H9 (cell line): Measurements from ENCODE around the gene ABCC3. TPM values are rescaled to one million over a fixed set of nuclear protein-coding genes. Genes with fewer than 3 reads are reported as not detected.

Experiments
- DNase-seq: peaks from one replicate; pipeline ENCODE4 v3.0.0-alpha.2; 2017
- H2AFZ ChIP-seq: one replicate; pipeline ENCODE4 v1.6.1; 2013; ENCODE audit warnings: mild to moderate bottlenecking, low read length, control low read depth, moderate library complexity
- H2AK5ac ChIP-seq: 2 replicates; pipeline ENCODE4 v1.6.1; 2013; ENCODE audit warnings: low read length, control low read depth, mixed read lengths; ENCODE audit not compliant: insufficient read length
- H2BK120ac ChIP-seq: one replicate; pipeline ENCODE4 v1.6.1; 2013; ENCODE audit warnings: low read depth, mild to moderate bottlenecking, low read length, control low read depth, inconsistent platforms; ENCODE audit not compliant: poor library complexity, severe bottlenecking
- H2BK12ac ChIP-seq: 2 replicates; pipeline ENCODE4 v1.6.1; 2013; ENCODE audit warnings: low read length, control low read depth, mixed read lengths, low read depth; ENCODE audit not compliant: insufficient read length
- H2BK15ac ChIP-seq: 2 replicates; pipeline ENCODE4 v1.6.1; 2013; ENCODE audit warnings: low read depth, low read length, control low read depth
- H2BK20ac ChIP-seq: one replicate; pipeline ENCODE4 v1.6.1; 2013; ENCODE audit warnings: low read depth, mild to moderate bottlenecking, low read length, control low read depth, inconsistent platforms; ENCODE audit not compliant: poor library complexity, severe bottlenecking
- H2BK5ac ChIP-seq: 2 replicates; pipeline ENCODE4 v1.6.1; 2013; ENCODE audit warnings: low read length, control low read depth, mixed read lengths; ENCODE audit not compliant: insufficient read length
- H3K14ac ChIP-seq: 2 replicates; pipeline ENCODE4 v1.6.1; 2013; ENCODE audit warnings: low read length, control low read depth; ENCODE audit not compliant: insufficient read depth
- H3K18ac ChIP-seq: 2 replicates; pipeline ENCODE4 v1.6.1; 2013; ENCODE audit warnings: low read depth, mild to moderate bottlenecking, mixed read lengths, low read length, control low read depth; ENCODE audit not compliant: insufficient read length
- H3K23ac ChIP-seq: 2 replicates; pipeline ENCODE4 v1.6.1; 2013; ENCODE audit warnings: low read length, control low read depth, mixed read lengths, low read depth; ENCODE audit not compliant: insufficient read length
- H3K23me2 ChIP-seq: 2 replicates; pipeline ENCODE4 v1.6.1; 2013; ENCODE audit warnings: low read depth, mild to moderate bottlenecking, mixed read lengths, low read length, control low read depth; ENCODE audit not compliant: insufficient read length, poor library complexity, severe bottlenecking
- H3K27ac ChIP-seq: 2 replicates; pipeline ENCODE4 v1.5.1; 2013; ENCODE audit warnings: low read length, control low read depth, mixed read lengths, low read depth; ENCODE audit not compliant: insufficient read length
- H3K27me3 ChIP-seq: 2 replicates; pipeline ENCODE4 v1.6.1; 2013; ENCODE audit warnings: low read length, control low read depth, inconsistent platforms; ENCODE audit not compliant: insufficient read depth
- H3K4ac ChIP-seq: 2 replicates; pipeline ENCODE4 v1.6.1; 2013; ENCODE audit warnings: low read depth, mild to moderate bottlenecking, control low read depth, inconsistent platforms, low read length, moderate library complexity
- H3K4me1 ChIP-seq: 2 replicates; pipeline ENCODE4 v1.6.1; 2013; ENCODE audit warnings: low read length, control low read depth, inconsistent platforms; ENCODE audit not compliant: insufficient read depth
- H3K4me2 ChIP-seq: 2 replicates; pipeline ENCODE4 v1.6.1; 2013; ENCODE audit warnings: low read length, control low read depth, mixed read lengths; ENCODE audit not compliant: insufficient read length, insufficient read depth
- H3K56ac ChIP-seq: 2 replicates; pipeline ENCODE4 v1.6.1; 2013; ENCODE audit warnings: low read depth, mild to moderate bottlenecking, mixed read lengths, low read length, control low read depth; ENCODE audit not compliant: insufficient read length
- H3K79me1 ChIP-seq: 2 replicates; pipeline ENCODE4 v1.6.1; 2013; ENCODE audit warnings: low read depth, mild to moderate bottlenecking, moderate library complexity, low read length, control low read depth, inconsistent platforms; ENCODE audit not compliant: insufficient read depth, poor library complexity, severe bottlenecking
- H3K79me2 ChIP-seq: 2 replicates; pipeline ENCODE4 v1.6.1; 2013; ENCODE audit warnings: low read length, control low read depth, inconsistent platforms; ENCODE audit not compliant: insufficient read depth
- H3K9ac ChIP-seq: 2 replicates; pipeline ENCODE4 v1.6.1; 2013; ENCODE audit warnings: low read length, control low read depth, mixed read lengths; ENCODE audit not compliant: insufficient read length; ENCODE audit errors: extremely low read depth
- H3K9me3 ChIP-seq: one replicate; pipeline ENCODE4 v1.6.1; 2013; ENCODE audit warnings: low read depth, low read length, inconsistent platforms; ENCODE audit not compliant: control insufficient read depth
- H3T11ph ChIP-seq: one replicate; pipeline ENCODE4 v1.6.1; 2013; ENCODE audit warnings: mild to moderate bottlenecking, low read length, control low read depth, inconsistent platforms
- H4K20me1 ChIP-seq: one replicate; pipeline ENCODE4 v1.6.1; 2013; ENCODE audit not compliant: control insufficient read depth, insufficient read length, insufficient read depth
- H4K5ac ChIP-seq: 2 replicates; pipeline ENCODE4 v1.6.1; 2013; ENCODE audit warnings: low read depth, mild to moderate bottlenecking, mixed read lengths, low read length, control low read depth; ENCODE audit not compliant: insufficient read length
- H4K8ac ChIP-seq: replicated peaks from 2 replicates; pipeline ENCODE4 v1.6.1; 2013; ENCODE audit warnings: low read length, control low read depth, mixed read lengths, low read depth; ENCODE audit not compliant: insufficient read length
- H4K91ac ChIP-seq: 2 replicates; pipeline ENCODE4 v1.6.1; 2013; ENCODE audit warnings: low read depth, mild to moderate bottlenecking, moderate library complexity, mixed read lengths, low read length, control low read depth; ENCODE audit not compliant: insufficient read length
- H3K27ac Mint-ChIP-seq, 3 experiments: 2 replicates in 2 of 3; 3 replicates in 1 of 3; pipeline ENCODE4 v1.8.0; 2020 to 2021; ENCODE audit warnings: mixed read lengths in 3 of 3, mild to moderate bottlenecking in 1 of 3, moderate library complexity in 1 of 3
- H3K27me3 Mint-ChIP-seq: 2 replicates; pipeline ENCODE4 v1.8.0; 2021; ENCODE audit warnings: low read depth, mild to moderate bottlenecking, moderate library complexity, mixed read lengths
- H3K36me3 Mint-ChIP-seq, 3 experiments: 2 replicates in 2 of 3; 3 replicates in 1 of 3; pipeline ENCODE4 v1.8.0; 2020 to 2021; ENCODE audit warnings: low read depth in 3 of 3, mixed read lengths in 3 of 3; ENCODE audit not compliant: insufficient read depth in 1 of 3
- H3K4me1 Mint-ChIP-seq, 2 experiments: 2 replicates each; pipeline ENCODE4 v1.8.0; 2020; ENCODE audit warnings: mixed read lengths in 2 of 2
- H3K4me3 Mint-ChIP-seq, 2 experiments: 2 replicates in 1 of 2; 3 replicates in 1 of 2; pipeline ENCODE4 v1.8.0; 2020 to 2021; ENCODE audit warnings: mild to moderate bottlenecking in 2 of 2, mixed read lengths in 2 of 2, moderate library complexity in 1 of 2
- H3K9me3 Mint-ChIP-seq, 2 experiments: 2 replicates in 1 of 2; 3 replicates in 1 of 2; pipeline ENCODE4 v1.8.0; 2020; ENCODE audit warnings: mild to moderate bottlenecking in 2 of 2, mixed read lengths in 2 of 2, moderate library complexity in 1 of 2
- CTCF ChIP-seq: fragments of 200-600 bp; sonication (generic); conservative IDR thresholded peaks from 3 replicates; pipeline ENCODE4 v1.8.0; 2021; ENCODE audit warnings: antibody characterized with exemption, mild to moderate bottlenecking
- WGBS: extraction: QIAGEN DNeasy Blood & Tissue Kit; methylation state at CpG from one replicate; pipeline ENCODE4 v1.1.7; 2013; ENCODE audit warnings: missing lambda C conversion rate, low lambda C conversion rate, mixed read lengths; ENCODE audit not compliant: insufficient read length; ENCODE audit errors: extremely low coverage; 5-methylcytosine and 5-hydroxymethylcytosine counted together
- total RNA-seq: library from RNA; stranded (reverse); gene quantifications from 2 replicates; pipeline ENCODE4 v1.2.1, GENCODE V29; 2021

ABCC3 gene
- total RNA-seq, 1 experiment from 2014 or later = 0.31 TPM

- H3K23me2 ChIP-seq = no peaks in the 10 kb centered on the region
- H4K20me1 ChIP-seq = no peaks in the 10 kb centered on the region
- H3K27ac ChIP-seq = no peak overlapping the region
- H2BK20ac ChIP-seq = no peak overlapping the region
- H3K79me1 ChIP-seq = no peaks in the 10 kb centered on the region
- no peaks in the 10 kb centered on the region for H3K4me1 ChIP-seq
- WGBS = no CpG with 5 or more reads among the region's 27 CpGs
- H3K27me3 Mint-ChIP-seq = peaks cover 3% of the 10 kb centered on the region
- H3K79me2 ChIP-seq = no peaks in the 10 kb centered on the region
- no peak overlapping the region for H4K5ac ChIP-seq
- no peak overlapping the region for H3K4ac ChIP-seq
- no peak overlapping the region; a peak in 1 of 5 replicates for H3K4me3 Mint-ChIP-seq
- no peak for DNase-seq
- H3K9me3 ChIP-seq = no peaks in the 10 kb centered on the region
- no peak overlapping the region for H2BK12ac ChIP-seq
- no peak overlapping the region for H3K23ac ChIP-seq
- H2BK15ac ChIP-seq = no peak overlapping the region
- H2BK120ac ChIP-seq = no peak overlapping the region
- no peak overlapping the region for H3K18ac ChIP-seq
- H3K36me3 Mint-ChIP-seq = no peaks in the 10 kb centered on the region
- TF ChIP-seq CTCF = peak; percentile 50; the same call in 2 of the 3 replicates
- H4K8ac ChIP-seq = no peak overlapping the region
- no peak overlapping the region for H2AFZ ChIP-seq
- H4K91ac ChIP-seq = no peak overlapping the region
- H2BK5ac ChIP-seq = no peak overlapping the region
- no peak overlapping the region for H3K56ac ChIP-seq
- H3K9ac ChIP-seq = no peak overlapping the region
- H3K4me2 ChIP-seq = no peak overlapping the region
- H3K27ac Mint-ChIP-seq = no peak overlapping the region
- H3K9me3 Mint-ChIP-seq = no peaks in the 10 kb centered on the region; a peak in 1 of 5 replicates
- no peaks in the 10 kb centered on the region for H3K27me3 ChIP-seq
- H3K14ac ChIP-seq = no peak overlapping the region
- H2AK5ac ChIP-seq = no peak overlapping the region
- H3K4me1 Mint-ChIP-seq = peaks cover 20 to 29% of the 10 kb centered on the region in 2 experiments
- H3T11ph ChIP-seq = no peak overlapping the region
Measured at GRCh38 chr17:50681263-50682200, 46.9 kb downstream of the ABCC3 start.
